CD4-positive, alpha-beta T cell treated with Interleukin-17A for 1 hour (primary cell): ENCODE results near the gene SLC3A2.
"Not testable (repeated sequence)": the region's sequence is repeated elsewhere in the genome, so short reads cannot be mapped to it uniquely, and the experiment has no call there.

Experiments
- DNase-seq: peaks from one replicate; pipeline ENCODE4 v3.0.0-alpha.2; 2020

Gene SLC3A2

DNA sequence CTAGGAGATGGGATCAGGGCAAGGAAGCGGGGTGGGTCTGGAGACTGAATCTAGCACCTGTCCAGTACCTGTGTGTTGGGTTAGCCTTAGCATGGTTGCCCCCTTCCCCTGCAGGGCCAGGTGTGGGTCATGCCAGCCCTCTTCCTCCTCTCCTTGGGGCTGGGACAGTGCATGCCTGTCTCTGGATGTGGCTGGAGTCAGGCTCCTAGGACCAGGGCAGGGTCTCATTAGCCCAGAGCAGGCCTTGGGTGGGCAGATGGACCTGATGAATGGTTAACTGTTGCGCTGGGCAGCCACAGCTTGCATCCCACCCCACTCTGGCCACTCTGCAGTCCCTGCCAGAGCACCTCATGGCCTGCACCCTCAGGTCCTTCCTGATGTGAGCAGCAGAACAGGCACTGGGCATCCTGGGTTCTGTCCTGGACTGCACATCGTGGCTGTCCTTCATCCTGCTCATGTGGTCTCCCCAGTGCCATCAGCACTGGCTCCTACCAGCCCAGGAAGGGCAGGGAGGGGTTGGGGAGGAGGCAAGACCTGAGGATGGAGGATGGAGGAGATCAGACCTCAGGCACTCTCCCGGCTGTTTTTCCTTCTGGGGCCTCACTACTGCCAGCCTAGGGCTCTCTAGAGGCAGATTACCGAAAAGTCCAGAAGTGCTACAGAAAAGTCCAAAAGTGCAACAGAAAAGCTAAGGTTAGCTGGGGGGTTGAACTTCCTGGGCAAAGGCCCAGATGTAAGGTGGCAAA lies 53.2 kb downstream of the SLC3A2 start:
- DNase-seq: no peak

DNA sequence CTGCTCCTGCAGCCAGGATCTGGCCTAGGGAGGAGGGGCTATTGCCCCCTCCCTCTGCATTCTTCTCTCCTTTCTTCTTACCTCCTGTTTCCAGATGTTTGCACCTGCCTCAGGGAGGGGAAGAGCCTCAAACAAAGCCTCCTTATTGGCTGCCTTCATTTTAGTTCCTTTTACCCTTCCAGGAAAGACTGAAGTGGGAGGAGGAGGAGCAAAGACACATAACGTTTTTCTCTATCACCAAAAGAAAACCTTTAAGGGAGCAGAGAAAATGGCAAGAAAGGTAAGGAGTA lies 53.7 kb downstream of the SLC3A2 start:
- DNase-seq: no peak

DNA sequence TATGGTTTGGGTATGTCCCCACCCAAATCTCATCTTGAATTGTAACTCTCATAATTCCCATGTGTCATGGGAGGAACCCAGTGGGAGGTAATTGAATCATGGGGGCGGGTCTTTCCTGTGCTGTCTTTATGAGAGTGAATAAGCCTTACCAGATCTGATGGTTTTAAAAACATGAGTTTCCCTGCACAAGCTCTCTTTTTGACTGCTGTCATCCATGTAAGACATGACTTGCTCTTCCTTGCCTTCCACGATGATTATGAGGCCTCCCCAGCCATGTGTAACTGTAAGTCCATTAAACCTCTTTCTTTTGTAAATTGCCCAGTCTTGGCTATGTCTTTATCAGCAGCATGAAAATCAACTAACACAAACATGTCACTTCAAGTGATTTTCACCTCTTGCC lies 56.8 kb downstream of the SLC3A2 start:
- not testable (repeated sequence) for DNase-seq
